Measurements from ENCODE around the gene NAALADL2. TPM values are rescaled to one million over a fixed set of nuclear protein-coding genes. Genes with fewer than 3 reads are reported as not detected.

The NAALADL2 gene
- total RNA-seq, 6 donors from 2014 or later = 4.4 to 12.6 (median 6.3) TPM

DNA sequence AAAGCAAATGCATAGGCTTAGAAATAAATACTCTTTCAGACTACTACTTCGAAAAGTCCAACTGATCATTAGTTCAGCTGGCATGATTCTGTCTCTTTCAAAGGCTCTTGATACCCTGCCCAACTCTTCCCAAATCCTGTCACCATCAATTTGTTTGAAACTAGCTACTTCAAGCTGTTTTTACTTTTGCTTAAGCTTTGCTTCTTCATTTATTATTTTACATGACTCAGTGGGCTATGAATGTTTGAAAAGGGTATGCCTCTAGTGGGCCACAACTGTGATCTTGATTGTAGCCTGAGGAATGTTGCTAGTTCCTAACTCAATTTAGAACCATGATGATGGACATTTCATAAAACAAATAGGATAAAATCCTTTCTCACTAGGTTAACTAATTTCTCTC is 340.8 kb downstream of the NAALADL2 start:
- Histone ChIP-seq H3K27me3 (no peaks in the 10 kb centered on the region), H3K36me3 (no peaks in the 10 kb centered on the region), H3K9me3 (no peaks in the 10 kb centered on the region), H3K4me1 (no peaks in the 10 kb centered on the region), H3K27ac (no peak overlapping the region), H3K4me3 (no peak overlapping the region)
- DNase-seq (no peak), ATAC-seq (ENCODE audit: low FRiP score in 2 of 2) (no peak)
- TF ChIP-seq POLR2A (IDR thresholded peaks at IDR 0.05) (no peak), EP300 (IDR thresholded peaks at IDR 0.05) (no peak), CTCF (IDR thresholded peaks at IDR 0.05) (no peak), POLR2AphosphoS5 (IDR thresholded peaks at IDR 0.05) (no peak)
- 85 to 96% methylated on average over 1 of the region's 1 CpG for WGBS, 2 donors

GRCh38 chr3:175200391-175201095 is 341.4 kb downstream of the NAALADL2 start:
- no peak for DNase-seq
- Histone ChIP-seq H3K36me3 (no peaks in the 10 kb centered on the region), H3K27ac (no peak overlapping the region), H3K4me3 (no peak overlapping the region), H3K9me3 (no peaks in the 10 kb centered on the region), H3K27me3 (no peaks in the 10 kb centered on the region), H3K4me1 (no peaks in the 10 kb centered on the region)
- TF ChIP-seq EP300 (IDR thresholded peaks at IDR 0.05) (no peak), POLR2A (IDR thresholded peaks at IDR 0.05) (no peak), POLR2AphosphoS5 (IDR thresholded peaks at IDR 0.05) (no peak), CTCF (IDR thresholded peaks at IDR 0.05) (no peak)
- 44 to 52% methylated on average over 2 of the region's 2 CpGs for WGBS, 2 donors
- no peak for ATAC-seq (ENCODE audit: low FRiP score in 2 of 2)

GRCh38 chr3:175207361-175207760 is 348.2 kb downstream of the NAALADL2 start:
- Histone ChIP-seq H3K9me3 (no peaks in the 10 kb centered on the region), H3K27me3 (no peaks in the 10 kb centered on the region), H3K27ac (no peak overlapping the region), H3K4me1 (no peaks in the 10 kb centered on the region), H3K4me3 (no peak overlapping the region), H3K36me3 (no peaks in the 10 kb centered on the region)
- no peak for TF ChIP-seq CTCF (IDR thresholded peaks at IDR 0.05)
- no peak for TF ChIP-seq EP300 (IDR thresholded peaks at IDR 0.05)
- TF ChIP-seq POLR2AphosphoS5 (IDR thresholded peaks at IDR 0.05) = no peak
- no peak for TF ChIP-seq POLR2A (IDR thresholded peaks at IDR 0.05)
- 56 to 59% methylated on average over 3 of the region's 3 CpGs for WGBS, 2 donors
- no peak for ATAC-seq (ENCODE audit: low FRiP score in 2 of 2)
- no peak for DNase-seq

- DNase-seq (no peak), ATAC-seq (ENCODE audit: low FRiP score in 2 of 2) (no peak)
- H3K9me3 ChIP-seq = no peaks in the 10 kb centered on the region
- H3K36me3 ChIP-seq = no peaks in the 10 kb centered on the region
- no peaks in the 10 kb centered on the region for H3K27me3 ChIP-seq
- no peak overlapping the region for H3K27ac ChIP-seq
- TF ChIP-seq POLR2AphosphoS5 (IDR thresholded peaks at IDR 0.05) = no peak
- no peak for TF ChIP-seq CTCF (IDR thresholded peaks at IDR 0.05)
- TF ChIP-seq POLR2A (IDR thresholded peaks at IDR 0.05) = no peak
- no peak for TF ChIP-seq EP300 (IDR thresholded peaks at IDR 0.05)
- H3K4me3 ChIP-seq = no peak overlapping the region
- WGBS, 2 donors = 73 to 81% methylated on average over 5 of the region's 5 CpGs
- H3K4me1 ChIP-seq = no peaks in the 10 kb centered on the region
Measured at GRCh38 chr3:175208326-175208725, 349.2 kb downstream of the NAALADL2 start.

DNA sequence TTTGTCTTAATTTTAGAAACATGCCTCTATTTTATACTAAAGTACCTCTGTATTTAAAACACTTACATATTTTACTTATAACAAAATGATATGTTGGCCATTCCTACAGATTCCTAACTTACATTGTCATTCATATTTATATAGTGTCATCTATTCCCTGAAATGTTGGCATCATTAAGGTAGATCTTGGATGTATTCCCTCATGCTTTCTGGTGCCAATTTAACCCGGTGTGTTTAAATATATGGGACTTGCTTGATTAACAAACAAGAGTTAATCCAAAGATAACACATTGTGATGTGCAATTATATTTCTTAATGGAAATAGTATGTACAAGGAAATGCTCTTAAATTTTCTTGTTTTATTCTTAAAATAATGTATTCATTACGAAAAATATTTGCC is 352.3 kb downstream of the NAALADL2 start:
- no peaks in the 10 kb centered on the region for H3K9me3 ChIP-seq
- WGBS, 2 donors = 78 to 81% methylated on average over 2 of the region's 2 CpGs
- DNase-seq = no peak
- no peak overlapping the region for H3K27ac ChIP-seq
- no peak overlapping the region for H3K4me3 ChIP-seq
- no peak for TF ChIP-seq POLR2AphosphoS5 (IDR thresholded peaks at IDR 0.05)
- no peak for TF ChIP-seq CTCF (IDR thresholded peaks at IDR 0.05)
- no peaks in the 10 kb centered on the region for H3K4me1 ChIP-seq
- no peaks in the 10 kb centered on the region for H3K36me3 ChIP-seq
- ATAC-seq (ENCODE audit: low FRiP score in 2 of 2) = no peak
- H3K27me3 ChIP-seq = no peaks in the 10 kb centered on the region

Measured in upper lobe of left lung (tissue), 6 donors.